Activated B cell treated with CpG ODN at 0.5 μM for 24 hours (primary cell): Measurements from ENCODE around the gene VTCN1. TPM values are rescaled to one million over a fixed set of nuclear protein-coding genes. Genes with fewer than 3 reads are reported as not detected.

ENCODE experiments used
- ATAC-seq: fragments of 200-7000 bp; cut with Tn5 transposase; one replicate; pipeline ENCODE4 v1.10.0; 2021; ENCODE audit warnings: low read depth, mild to moderate bottlenecking, moderate library complexity
- CTCF ChIA-PET: fragments of 350-600 bp; sonication (Branson Sonifier 250); formaldehyde crosslinking; loops from one replicate; lab custom pipeline; 2021; ENCODE audit warnings: antibody characterized with exemption; lab: Charles Lee
- POLR2A ChIA-PET: fragments of 350-600 bp; sonication (Branson Sonifier 250); formaldehyde crosslinking; loops from one replicate; lab custom pipeline; 2021; ENCODE audit warnings: antibody characterized with exemption; lab: Charles Lee
- DNase-seq: peaks from one replicate; pipeline ENCODE4 v3.0.0; 2022
- H3K27ac Mint-ChIP-seq: one replicate; pipeline ENCODE4 v1.8.0; 2020; ENCODE audit warnings: mixed read lengths
- H3K27me3 Mint-ChIP-seq: one replicate; pipeline ENCODE4 v1.8.0; 2021; ENCODE audit warnings: mixed read lengths
- H3K36me3 Mint-ChIP-seq: one replicate; pipeline ENCODE4 v1.8.0; 2021; ENCODE audit warnings: low read depth, mixed read lengths
- H3K4me1 Mint-ChIP-seq: one replicate; pipeline ENCODE4 v1.8.0; 2021; ENCODE audit warnings: mixed read lengths
- H3K4me3 Mint-ChIP-seq: one replicate; pipeline ENCODE4 v1.8.0; 2020; ENCODE audit warnings: mild to moderate bottlenecking, mixed read lengths
- H3K9me3 Mint-ChIP-seq: one replicate; pipeline ENCODE4 v1.8.0; 2020; ENCODE audit warnings: mixed read lengths
- intact Hi-C: fragments of 100-400 bp; cut with micrococcal nuclease; formaldehyde crosslinking; loops from one replicate; pipeline ENCODE4 v1.15.1; 2024
- total RNA-seq: library from RNA; stranded (reverse); gene quantifications from 2 replicates; pipeline ENCODE4 v1.2.3, GENCODE V29; 2022
- TF ChIP-seq, protein P1 (sequence below): fragments of 200-600 bp; IDR thresholded peaks from one replicate; pipeline ENCODE4 v1.8.0; 2022; ENCODE audit warnings: antibody characterized with exemption, mild to moderate bottlenecking

The VTCN1 gene
- total RNA-seq, 1 donor from 2014 or later: not detected

DNA sequence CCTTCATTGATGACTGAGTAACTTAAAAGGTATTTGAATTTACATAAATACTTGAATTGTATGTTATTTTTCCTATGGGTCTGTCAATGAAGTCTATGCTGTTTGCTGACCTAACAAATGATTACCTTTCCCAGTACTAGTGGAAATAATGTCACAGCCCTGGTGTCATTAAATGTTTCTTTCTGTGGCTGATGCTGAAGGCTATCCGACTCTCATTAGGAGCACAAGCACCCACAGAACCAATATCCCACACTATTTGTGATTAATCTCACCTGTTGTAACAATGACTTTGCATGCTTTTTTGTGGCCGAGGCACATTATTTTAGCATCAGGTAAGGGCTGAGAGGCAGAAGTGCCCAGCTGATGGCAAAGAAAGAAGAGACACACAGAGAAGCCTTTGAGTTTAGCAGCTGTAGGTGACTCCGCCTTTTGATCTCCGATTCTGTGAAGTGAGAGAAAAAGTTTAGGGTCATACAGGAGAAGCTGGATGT, 63.3 kb downstream of the VTCN1 start:
- Mint-ChIP-seq H3K27ac (no peak overlapping the region), H3K4me1 (no peaks in the 10 kb centered on the region), H3K27me3 (peaks cover 12% of the 10 kb centered on the region), H3K9me3 (peaks cover 3% of the 10 kb centered on the region), H3K36me3 (no peaks in the 10 kb centered on the region), H3K4me3 (no peak overlapping the region)
- TF ChIP-seq, protein P1, sequence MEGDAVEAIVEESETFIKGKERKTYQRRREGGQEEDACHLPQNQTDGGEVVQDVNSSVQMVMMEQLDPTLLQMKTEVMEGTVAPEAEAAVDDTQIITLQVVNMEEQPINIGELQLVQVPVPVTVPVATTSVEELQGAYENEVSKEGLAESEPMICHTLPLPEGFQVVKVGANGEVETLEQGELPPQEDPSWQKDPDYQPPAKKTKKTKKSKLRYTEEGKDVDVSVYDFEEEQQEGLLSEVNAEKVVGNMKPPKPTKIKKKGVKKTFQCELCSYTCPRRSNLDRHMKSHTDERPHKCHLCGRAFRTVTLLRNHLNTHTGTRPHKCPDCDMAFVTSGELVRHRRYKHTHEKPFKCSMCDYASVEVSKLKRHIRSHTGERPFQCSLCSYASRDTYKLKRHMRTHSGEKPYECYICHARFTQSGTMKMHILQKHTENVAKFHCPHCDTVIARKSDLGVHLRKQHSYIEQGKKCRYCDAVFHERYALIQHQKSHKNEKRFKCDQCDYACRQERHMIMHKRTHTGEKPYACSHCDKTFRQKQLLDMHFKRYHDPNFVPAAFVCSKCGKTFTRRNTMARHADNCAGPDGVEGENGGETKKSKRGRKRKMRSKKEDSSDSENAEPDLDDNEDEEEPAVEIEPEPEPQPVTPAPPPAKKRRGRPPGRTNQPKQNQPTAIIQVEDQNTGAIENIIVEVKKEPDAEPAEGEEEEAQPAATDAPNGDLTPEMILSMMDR: no peak
- intact Hi-C loops: no loop called here
- CTCF ChIA-PET: no interaction called here
- DNase-seq: no peak
- POLR2A ChIA-PET: no interaction called here
- ATAC-seq: no peak

DNA sequence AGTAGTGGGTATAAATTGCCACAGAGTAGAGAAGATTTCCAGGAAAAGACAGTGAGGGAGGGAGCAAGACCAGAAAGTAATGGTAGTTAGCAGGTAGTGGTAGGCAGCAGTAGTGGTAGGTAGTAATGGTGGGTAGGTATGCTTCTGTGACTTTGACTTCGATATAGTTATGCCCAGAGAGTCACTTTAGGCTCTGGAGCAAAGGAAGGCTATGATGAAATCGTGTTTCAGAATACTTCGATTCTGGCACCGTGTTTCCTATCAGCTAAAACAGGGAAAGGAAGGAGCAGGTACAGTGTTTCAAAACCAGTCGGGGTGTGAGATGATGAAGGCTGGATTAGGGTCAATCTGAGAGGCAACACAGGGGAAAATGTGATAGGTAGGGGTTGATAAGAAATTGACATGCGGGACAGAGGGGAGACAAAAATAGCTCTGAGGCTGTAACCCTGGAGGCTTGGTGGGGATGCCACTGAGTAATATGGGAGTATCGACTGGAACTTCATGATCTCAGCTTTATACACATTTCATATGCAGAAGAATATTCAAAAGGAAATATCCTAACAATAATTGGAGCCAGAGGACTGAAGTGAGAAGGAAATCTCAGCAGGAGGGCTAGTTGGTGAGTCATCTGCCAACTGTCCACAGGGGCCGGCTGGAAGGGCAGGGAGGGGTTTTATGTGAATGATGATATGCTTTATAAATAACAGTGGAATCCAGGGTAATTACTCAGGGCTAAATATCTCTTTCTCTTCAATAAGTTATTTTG, 64.0 kb downstream of the VTCN1 start:
- Mint-ChIP-seq H3K27me3 (peaks cover 12% of the 10 kb centered on the region), H3K9me3 (peaks cover 2% of the 10 kb centered on the region), H3K36me3 (no peaks in the 10 kb centered on the region), H3K4me3 (no peak overlapping the region), H3K27ac (no peak overlapping the region), H3K4me1 (no peaks in the 10 kb centered on the region)
- POLR2A ChIA-PET: no interaction called here
- TF ChIP-seq, protein P1: no peak
- intact Hi-C loops: no loop called here
- ATAC-seq (no peak), DNase-seq (no peak)
- CTCF ChIA-PET: interaction anchor here (1.3 kb wide), 1 partner anchor 18 kb away, joined by 3 read pairs; no protein-coding TSS in a partner anchor

DNA sequence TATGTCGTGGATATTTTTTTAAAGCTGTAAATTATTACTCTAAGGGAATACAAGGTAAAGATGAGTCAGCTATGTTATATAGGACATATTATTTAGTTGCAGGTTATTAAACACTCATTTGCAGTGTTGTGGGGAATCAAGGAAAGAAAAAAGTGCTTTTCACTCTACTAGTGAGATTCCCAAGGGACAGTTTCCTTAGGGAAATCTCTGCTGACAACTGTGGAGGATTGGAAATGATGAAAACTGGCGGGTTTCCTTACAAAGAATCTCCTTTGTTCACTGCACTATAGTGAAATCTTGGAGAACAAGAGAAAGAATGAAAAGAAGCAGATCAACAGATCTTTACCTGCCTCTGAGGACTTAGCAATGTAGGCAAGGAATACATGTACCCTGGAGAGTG, 64.7 kb downstream of the VTCN1 start:
- ChIA-PET CTCF (interaction anchor here (1.3 kb wide), 1 partner anchor 18 kb away, joined by 3 read pairs; no protein-coding TSS in a partner anchor), POLR2A (no interaction called here)
- no peak overlapping the region for H3K27ac Mint-ChIP-seq
- H3K27me3 Mint-ChIP-seq: peaks cover 12% of the 10 kb centered on the region
- no peak overlapping the region for H3K4me3 Mint-ChIP-seq
- intact Hi-C loops: no loop called here
- no peak for DNase-seq
- TF ChIP-seq, protein P1: no peak
- ATAC-seq: no peak
- no peaks in the 10 kb centered on the region for H3K9me3 Mint-ChIP-seq
- no peaks in the 10 kb centered on the region for H3K4me1 Mint-ChIP-seq
- H3K36me3 Mint-ChIP-seq: no peaks in the 10 kb centered on the region

DNA sequence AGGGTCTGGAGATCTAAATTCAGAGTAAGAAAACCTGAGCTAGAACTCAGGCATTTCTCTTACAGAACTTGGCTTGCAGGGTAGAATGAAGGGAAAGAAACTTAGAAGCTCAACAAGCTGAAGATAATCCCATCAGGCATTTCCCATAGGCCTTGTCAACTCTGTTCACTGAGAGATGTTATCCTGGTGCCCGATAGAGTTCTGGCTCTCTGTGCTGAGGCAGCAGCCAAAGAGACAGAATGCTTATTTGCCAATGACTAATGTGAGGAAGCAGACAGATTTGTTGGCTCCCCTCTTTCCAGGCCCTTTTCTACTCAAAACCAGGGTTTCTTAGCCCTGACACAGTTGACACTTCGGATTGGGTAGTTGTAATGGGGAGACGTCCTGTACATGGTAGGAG, 66.9 kb downstream of the VTCN1 start:
- ATAC-seq: no peak
- no peaks in the 10 kb centered on the region for H3K9me3 Mint-ChIP-seq
- peaks cover 12% of the 10 kb centered on the region for H3K27me3 Mint-ChIP-seq
- TF ChIP-seq, protein P1: no peak
- ChIA-PET CTCF (no interaction called here), POLR2A (no interaction called here)
- no peak for DNase-seq
- no peak overlapping the region for H3K4me3 Mint-ChIP-seq
- H3K4me1 Mint-ChIP-seq: no peaks in the 10 kb centered on the region
- no peak overlapping the region for H3K27ac Mint-ChIP-seq
- intact Hi-C loops: no loop called here
- H3K36me3 Mint-ChIP-seq: no peaks in the 10 kb centered on the region

DNA sequence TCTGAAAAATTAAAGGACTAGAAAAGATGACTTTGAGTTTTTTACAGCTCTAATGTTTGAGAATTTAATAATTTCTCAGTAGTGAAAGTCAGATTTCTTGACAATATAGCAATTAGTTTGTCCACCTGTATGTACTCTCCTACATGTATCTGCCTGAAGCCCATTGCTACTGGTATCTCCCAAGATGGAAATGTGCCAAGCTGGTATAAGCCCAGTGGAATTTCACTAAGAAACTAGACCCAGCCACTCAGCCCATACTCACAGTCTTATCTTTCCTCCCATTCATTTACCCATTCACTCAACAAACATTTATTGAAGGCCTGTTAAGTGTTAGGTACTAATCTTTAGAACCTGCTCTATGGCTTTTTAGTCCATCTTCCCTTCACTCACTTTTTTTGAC, 67.6 kb downstream of the VTCN1 start:
- POLR2A ChIA-PET: no interaction called here
- no peaks in the 10 kb centered on the region for H3K4me1 Mint-ChIP-seq
- H3K27me3 Mint-ChIP-seq: peaks cover 12% of the 10 kb centered on the region
- CTCF ChIA-PET: interaction anchor here (1.7 kb wide), 1 partner anchor 14 kb away, joined by 5 read pairs; no protein-coding TSS in a partner anchor
- DNase-seq (no peak), ATAC-seq (no peak)
- H3K27ac Mint-ChIP-seq: no peak overlapping the region
- H3K9me3 Mint-ChIP-seq: no peaks in the 10 kb centered on the region
- H3K36me3 Mint-ChIP-seq: no peaks in the 10 kb centered on the region
- H3K4me3 Mint-ChIP-seq: no peak overlapping the region
- intact Hi-C loops: no loop called here
- TF ChIP-seq, protein P1: no peak
